CD4-positive, alpha-beta T cell treated with Interleukin-6 at 100 ng/mL for 8 hours (primary cell): Measurements from ENCODE around the gene XCR1.
"Not testable (repeated sequence)": the region's sequence is repeated elsewhere in the genome, so short reads cannot be mapped to it uniquely, and the experiment has no call there.

Source experiments
- DNase-seq: peaks from one replicate; pipeline ENCODE4 v3.0.0-alpha.2; 2020; ENCODE audit warnings: mixed read lengths, low spot score

Gene XCR1

GRCh38 chr3:46027021-46027705, at the start of gene XCR1:
TSS of gene XCR1 (minus strand) at chr3:46027483. CDS start at chr3:46021947, 5,536 bp downstream.
- no peak for DNase-seq

GRCh38 chr3:46076606-46077005, 49.3 kb upstream of the XCR1 start:
- no peak for DNase-seq

GRCh38 chr3:46075816-46076215, 48.5 kb upstream of the XCR1 start:
- no peak for DNase-seq

GRCh38 chr3:46071222-46071858, 44.1 kb upstream of the XCR1 start:
- DNase-seq = no peak

- peak; percentile 9 for DNase-seq
Observed at GRCh38 chr3:46070595-46071093, 43.4 kb upstream of the XCR1 start.

- peak; percentile 46 for DNase-seq
Observed at GRCh38 chr3:46068501-46068900, 41.2 kb upstream of the XCR1 start.

GRCh38 chr3:46067401-46067800, 40.1 kb upstream of the XCR1 start:
- DNase-seq = no peak

GRCh38 chr3:46065750-46066256, 38.5 kb upstream of the XCR1 start:
- DNase-seq = no peak

- peak; percentile 89 for DNase-seq
Observed at GRCh38 chr3:46065294-46065705, 38.0 kb upstream of the XCR1 start.

GRCh38 chr3:46062679-46063078, 35.4 kb upstream of the XCR1 start:
- no peak for DNase-seq

- DNase-seq = no peak
Observed at GRCh38 chr3:46061887-46062286, 34.6 kb upstream of the XCR1 start.

GRCh38 chr3:46061108-46061720, 33.9 kb upstream of the XCR1 start:
- no peak for DNase-seq

GRCh38 chr3:46060551-46060950, 33.3 kb upstream of the XCR1 start:
- DNase-seq = no peak

GRCh38 chr3:46059432-46059831, 32.1 kb upstream of the XCR1 start:
- DNase-seq = no peak

- DNase-seq = no peak
Observed at GRCh38 chr3:46058981-46059380, 31.7 kb upstream of the XCR1 start.

GRCh38 chr3:46057716-46058115, 30.4 kb upstream of the XCR1 start:
- no peak for DNase-seq

- DNase-seq = no peak
Observed at GRCh38 chr3:46056686-46057085, 29.4 kb upstream of the XCR1 start.

- not testable (repeated sequence) for DNase-seq
Observed at GRCh38 chr3:46053761-46054515, 26.7 kb upstream of the XCR1 start.

GRCh38 chr3:46053265-46053664, 26.0 kb upstream of the XCR1 start:
- not testable (repeated sequence) for DNase-seq

GRCh38 chr3:46052531-46052930, 25.2 kb upstream of the XCR1 start:
- no peak for DNase-seq

- no peak for DNase-seq
Observed at GRCh38 chr3:46049093-46049492, 21.8 kb upstream of the XCR1 start.

- DNase-seq = peak; percentile 56
Observed at GRCh38 chr3:46046231-46046630, 18.9 kb upstream of the XCR1 start.
